Measurements from ENCODE around the gene MOXD1. TPM values are rescaled to one million over a fixed set of nuclear protein-coding genes. Genes with fewer than 3 reads are reported as not detected.

Gene MOXD1
- total and polyA plus RNA-seq, 2 of the 8 experiments (the other 6 are each of a cell fraction or from before 2014, with no cell fraction given): 1.6 to 3.5 TPM

DNA sequence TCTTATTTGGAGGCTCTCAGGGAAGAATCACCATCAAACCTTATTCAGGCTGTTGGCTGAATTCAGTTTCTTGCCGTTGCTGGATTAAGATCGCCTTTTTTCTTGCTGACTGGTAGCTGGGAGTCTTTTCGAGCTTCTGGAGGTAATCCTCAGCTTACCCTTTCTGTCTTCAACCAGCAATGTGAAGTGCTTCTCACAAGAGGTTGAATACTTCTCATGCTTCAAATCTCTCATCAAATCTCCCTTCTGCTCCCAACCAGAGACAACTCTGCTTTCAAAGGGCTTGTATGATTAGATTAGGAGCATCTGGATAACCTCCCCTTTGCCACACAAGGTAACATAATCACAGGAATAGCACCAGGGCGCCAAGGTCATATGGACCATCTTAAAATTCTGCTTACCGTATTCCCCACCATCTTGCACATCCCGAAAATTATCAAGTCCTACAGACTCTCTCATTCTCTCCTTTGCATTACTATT, 137.2 kb downstream of the MOXD1 start:
- no peak overlapping the region for H3K4ac ChIP-seq (replicated peaks; ENCODE audit: insufficient read length, low read depth, low read length)
- no peak overlapping the region for H3K56ac ChIP-seq (replicated peaks; ENCODE audit: insufficient read length, low read depth, low read length)
- POLR2A ChIA-PET (ENCODE audit: partially characterized antibody): no interaction called here
- no peak for DNase-seq (ENCODE audit: low read depth in 1 of 2, low spot score in 2 of 2)
- no peak overlapping the region for H4K5ac ChIP-seq (ENCODE audit: insufficient read length, low read depth, low read length)
- H2BK12ac ChIP-seq (ENCODE audit: low read depth, low read length): no peak overlapping the region
- 90% methylated on average over 6 of the region's 6 CpGs; no CpG with 5 or more reads in 1 of the 2 experiments for WGBS, 2 experiments (ENCODE audit: extremely low coverage in 1 of 2, insufficient coverage in 1 of 2, insufficient read length in 1 of 2, insufficient replicate concordance in 2 of 2, low coverage in 1 of 2, low lambda C conversion rate in 2 of 2, missing lambda C conversion rate in 1 of 2)
- no peaks in the 10 kb centered on the region for H3K79me1 ChIP-seq (ENCODE audit: low read depth, low read length)
- H4K91ac ChIP-seq (replicated peaks; ENCODE audit: insufficient read length, low read length): no peak overlapping the region
- no peak overlapping the region for H2AFZ ChIP-seq (ENCODE audit: low read length)
- CTCF ChIA-PET (ENCODE audit: partially characterized antibody): interaction anchor here (0.5 to 3.0 kb wide), 6 partner anchors 10 to 349 kb away, joined by 3 to 19 read pairs (median 4); no protein-coding TSS in a partner anchor
- no peak overlapping the region for H3K4me2 ChIP-seq (ENCODE audit: insufficient read depth in 1 of 2, low read depth in 2 of 2, low read length in 2 of 2)
- no peak overlapping the region for H2BK5ac ChIP-seq (ENCODE audit: low read depth, low read length)
- H4K20me1 ChIP-seq (replicated peaks in 1 of 2; ENCODE audit: control insufficient read depth in 1 of 2, insufficient read depth in 2 of 2, low read length in 2 of 2): no peaks in the 10 kb centered on the region
- H3K79me2 ChIP-seq (ENCODE audit: control insufficient read depth in 1 of 2, insufficient read depth in 2 of 2, low read length in 2 of 2): no peaks in the 10 kb centered on the region
- H2BK20ac ChIP-seq (ENCODE audit: low read length): no peak overlapping the region
- no peak for FAIRE-seq
- no peak overlapping the region for H4K8ac ChIP-seq (ENCODE audit: extremely low read depth, insufficient read depth, low read length)
- H3K4me1 ChIP-seq (replicated peaks in 1 of 4; ENCODE audit: control insufficient read depth in 3 of 4, insufficient read depth in 4 of 4, low read length in 3 of 4): no peaks in the 10 kb centered on the region
- H3K14ac ChIP-seq (ENCODE audit: insufficient read length): no peak overlapping the region
- no peak overlapping the region for H3K18ac ChIP-seq (ENCODE audit: extremely low read depth, low read length)
- H3K23ac ChIP-seq (ENCODE audit: insufficient read length): no peak overlapping the region
- no peak overlapping the region for H3K4me3 ChIP-seq (ENCODE audit: extremely low read depth in 1 of 4, insufficient read depth in 2 of 4, low read depth in 3 of 4, low read length in 4 of 4)
- H2AK5ac ChIP-seq (ENCODE audit: low read depth, low read length): no peak overlapping the region
- peaks cover 2% of the 10 kb centered on the region; the same call in 1 of the 2 replicates for H3K23me2 ChIP-seq (ENCODE audit: low read depth, low read length)
- no peaks in the 10 kb centered on the region for H3K36me3 ChIP-seq (ENCODE audit: control insufficient read depth in 2 of 4, insufficient read depth in 4 of 4, low read length in 3 of 4)
- H2BK15ac ChIP-seq (ENCODE audit: low read length): no peak overlapping the region
- H3K27me3 ChIP-seq (replicated peaks in 1 of 4; ENCODE audit: control insufficient read depth in 3 of 4, extremely low read depth in 1 of 4, insufficient read depth in 3 of 4, low read length in 3 of 4): no peaks in the 10 kb centered on the region
- no peak overlapping the region for H2BK120ac ChIP-seq (replicated peaks; ENCODE audit: low read depth, low read length)
- H3K27ac ChIP-seq (ENCODE audit: low read depth, low read length): no peak overlapping the region
- no peak overlapping the region for H3K9ac ChIP-seq (replicated peaks in 1 of 4; ENCODE audit: extremely low read depth in 1 of 4, low read depth in 3 of 4, low read length in 3 of 4)
- no peaks in the 10 kb centered on the region for H3K9me3 ChIP-seq (ENCODE audit: insufficient read depth in 2 of 2, low read depth in 1 of 2, low read length in 1 of 2)
- TF ChIP-seq CBX8 (IDR thresholded peaks at IDR 0.05; ENCODE audit: borderline replicate concordance, low read depth, low read length) (no peak), SIN3A (conservative IDR thresholded peaks at IDR 0.05 in 1 of 2, IDR thresholded peaks at IDR 0.05 in 1 of 2; ENCODE audit: low read depth in 1 of 2, low read length in 2 of 2) (no peak), JUND (IDR thresholded peaks at IDR 0.05; ENCODE audit: low read length) (no peak), BRCA1 (IDR thresholded peaks at IDR 0.05; ENCODE audit: low read depth, low read length) (no peak), USF2 (IDR thresholded peaks at IDR 0.05; ENCODE audit: low read length) (no peak), TAF7 (optimal IDR thresholded peaks at IDR 0.05; ENCODE audit: borderline replicate concordance, low read depth, low read length) (no peak), EGR1 (IDR thresholded peaks at IDR 0.05; ENCODE audit: borderline replicate concordance, low read depth, low read length) (no peak), CEBPB (IDR thresholded peaks at IDR 0.05; ENCODE audit: low read depth, low read length) (no peak), SIRT6 (IDR thresholded peaks at IDR 0.05; ENCODE audit: low read length) (no peak)
